HG02981 (cell line): ENCODE results near the gene MRPS23.

ENCODE experiments used
- ATAC-seq: cut with Tn5 transposase; IDR thresholded peaks from one replicate; pipeline ENCODE4 v1.9.1; 2021; ENCODE audit warnings: mild to moderate bottlenecking, moderate library complexity; ENCODE audit not compliant: unreplicated experiment

The MRPS23 gene

GRCh38 chr17:57849874-57850754 lies at the start of gene MRPS23:
Gene MRPS23, minus strand, starts transcription at chr17:57850044. Its CDS starts 34 bp downstream, at chr17:57850010.
- peak; percentile 90 for ATAC-seq

GRCh38 chr17:57899391-57899790 lies 49.5 kb upstream of the MRPS23 start:
- ATAC-seq = no peak

GRCh38 chr17:57898487-57899311 lies 48.9 kb upstream of the MRPS23 start:
- ATAC-seq = no peak

- no peak for ATAC-seq
Measured at GRCh38 chr17:57895382-57896060, 45.7 kb upstream of the MRPS23 start.

- no peak for ATAC-seq
Measured at GRCh38 chr17:57894848-57895247, 45.0 kb upstream of the MRPS23 start.

- ATAC-seq = no peak
Measured at GRCh38 chr17:57892820-57893595, 43.2 kb upstream of the MRPS23 start.

- ATAC-seq = no peak
Measured at GRCh38 chr17:57892146-57892819, 42.4 kb upstream of the MRPS23 start.

GRCh38 chr17:57890857-57891232 lies 41.0 kb upstream of the MRPS23 start:
- ATAC-seq = no peak

- ATAC-seq = no peak
Measured at GRCh38 chr17:57889892-57890856, 40.3 kb upstream of the MRPS23 start.

GRCh38 chr17:57889252-57889651 lies 39.4 kb upstream of the MRPS23 start:
- ATAC-seq = no peak

GRCh38 chr17:57888311-57889216 lies 38.7 kb upstream of the MRPS23 start:
- ATAC-seq = no peak

- no peak for ATAC-seq
Measured at GRCh38 chr17:57887161-57887560, 37.3 kb upstream of the MRPS23 start.

GRCh38 chr17:57886020-57886419 lies 36.2 kb upstream of the MRPS23 start:
- ATAC-seq = no peak

- no peak for ATAC-seq
Measured at GRCh38 chr17:57885148-57885915, 35.5 kb upstream of the MRPS23 start.

GRCh38 chr17:57881783-57882351 lies 32.0 kb upstream of the MRPS23 start:
- ATAC-seq = no peak

GRCh38 chr17:57881143-57881542 lies 31.3 kb upstream of the MRPS23 start:
- no peak for ATAC-seq

- no peak for ATAC-seq
Measured at GRCh38 chr17:57880086-57880456, 30.2 kb upstream of the MRPS23 start.
